Measurements from ENCODE around the gene NDRG3. TPM values are rescaled to one million over a fixed set of nuclear protein-coding genes. Genes with fewer than 3 reads are reported as not detected.

Gene NDRG3
- total and polyA plus RNA-seq, 2 of the 8 experiments (the other 6 are each of a cell fraction or from before 2014, with no cell fraction given) = 25.7 to 32.3 TPM

DNA sequence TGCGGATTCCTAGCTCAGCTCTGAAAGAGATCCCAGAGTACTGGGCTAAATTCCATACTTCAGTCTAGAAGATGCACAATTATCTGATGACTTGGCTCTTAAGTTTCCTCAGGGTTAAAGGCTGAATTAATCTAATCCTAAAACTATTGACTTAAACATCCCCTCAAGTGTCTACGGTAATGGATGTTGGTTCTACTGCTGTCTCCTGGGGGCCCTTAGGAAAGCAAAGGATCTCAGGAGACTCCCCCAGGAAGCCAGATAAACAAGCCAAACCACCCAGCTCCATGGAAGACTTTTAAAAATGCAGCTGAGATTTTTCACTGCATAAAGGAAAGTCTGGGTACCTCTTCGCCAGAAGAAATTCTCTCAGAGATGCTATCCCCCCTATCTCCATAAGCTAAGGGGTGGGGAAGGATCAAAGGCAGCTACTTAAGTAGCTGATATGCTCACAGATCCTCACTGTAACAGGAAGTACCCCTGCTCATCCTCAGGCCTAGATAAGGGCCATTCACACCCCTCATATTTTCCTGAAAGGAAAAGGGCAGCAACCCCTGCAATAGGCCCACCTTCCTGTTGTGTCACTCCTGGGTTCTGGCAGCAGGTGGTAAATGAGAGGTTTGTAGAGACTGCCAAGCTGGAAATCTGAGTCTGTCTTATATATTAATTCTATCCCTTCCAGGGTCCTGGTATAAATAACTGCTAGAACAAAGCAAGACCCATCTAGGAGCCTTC, 9.3 kb downstream of the NDRG3 start:
- H3K36me3 ChIP-seq (ENCODE audit: control insufficient read depth in 2 of 4, insufficient read depth in 4 of 4, low read length in 3 of 4) = no peaks in the 10 kb centered on the region
- peaks cover 0 to 13% (median 0%) of the 10 kb centered on the region in 4 experiments; a peak in 4 of 7 replicates for H3K4me1 ChIP-seq (replicated peaks in 1 of 4; ENCODE audit: control insufficient read depth in 3 of 4, insufficient read depth in 4 of 4, low read length in 3 of 4)
- H3K4me2 ChIP-seq (ENCODE audit: insufficient read depth in 1 of 2, low read depth in 2 of 2, low read length in 2 of 2) = no peak overlapping the region
- H4K20me1 ChIP-seq (replicated peaks in 1 of 2; ENCODE audit: control insufficient read depth in 1 of 2, insufficient read depth in 2 of 2, low read length in 2 of 2) = no peaks in the 10 kb centered on the region
- H3K79me2 ChIP-seq (ENCODE audit: control insufficient read depth in 1 of 2, insufficient read depth in 2 of 2, low read length in 2 of 2) = peaks cover 0 to 5% of the 10 kb centered on the region in 2 experiments; a peak in 1 of 4 replicates
- peaks cover 3% of the 10 kb centered on the region; the same call in 1 of the 2 replicates for H3K79me1 ChIP-seq (ENCODE audit: low read depth, low read length)
- no peak overlapping the region for H2BK20ac ChIP-seq (ENCODE audit: low read length)
- H2BK5ac ChIP-seq (ENCODE audit: low read depth, low read length) = no peak overlapping the region
- 90% methylated on average over 3 of the region's 3 CpGs; no CpG with 5 or more reads in 1 of the 2 experiments for WGBS, 2 experiments (ENCODE audit: extremely low coverage in 1 of 2, insufficient coverage in 1 of 2, insufficient read length in 1 of 2, insufficient replicate concordance in 2 of 2, low coverage in 1 of 2, low lambda C conversion rate in 2 of 2, missing lambda C conversion rate in 1 of 2)
- no peak overlapping the region for H2AFZ ChIP-seq (ENCODE audit: low read length)
- no peak overlapping the region for H3K23ac ChIP-seq (ENCODE audit: insufficient read length)
- H2BK12ac ChIP-seq (ENCODE audit: low read depth, low read length) = no peak overlapping the region
- no peak overlapping the region for H3K4ac ChIP-seq (replicated peaks; ENCODE audit: insufficient read length, low read depth, low read length)
- H2AK5ac ChIP-seq (ENCODE audit: low read depth, low read length) = 0 out of 2 replicates have a peak overlapping the region, but pooled peaks have one; percentile 11
- no peak overlapping the region for H3K18ac ChIP-seq (ENCODE audit: extremely low read depth, low read length)
- no peak overlapping the region for H3K4me3 ChIP-seq (ENCODE audit: extremely low read depth in 1 of 4, insufficient read depth in 2 of 4, low read depth in 3 of 4, low read length in 4 of 4)
- no peak overlapping the region for H4K8ac ChIP-seq (ENCODE audit: extremely low read depth, insufficient read depth, low read length)
- no peak overlapping the region for H3K9ac ChIP-seq (replicated peaks in 1 of 4; ENCODE audit: extremely low read depth in 1 of 4, low read depth in 3 of 4, low read length in 3 of 4)
- no peaks in the 10 kb centered on the region for H3K27me3 ChIP-seq (replicated peaks in 1 of 4; ENCODE audit: control insufficient read depth in 3 of 4, extremely low read depth in 1 of 4, insufficient read depth in 3 of 4, low read length in 3 of 4)
- H3K56ac ChIP-seq (replicated peaks; ENCODE audit: insufficient read length, low read depth, low read length) = no peak overlapping the region
- DNase-seq (ENCODE audit: low read depth in 1 of 2, low spot score in 2 of 2) (no peak), FAIRE-seq (no peak)
- POLR2A ChIA-PET (ENCODE audit: partially characterized antibody) = interaction anchor here (1.6 to 1.8 kb wide), 2 partner anchors 8 to 10 kb away, joined by 3 to 4 read pairs; partner anchors contain the start of gene NDRG3
- no peak overlapping the region for H3K27ac ChIP-seq (ENCODE audit: low read depth, low read length)
- no peak overlapping the region for H4K91ac ChIP-seq (replicated peaks; ENCODE audit: insufficient read length, low read length)
- no peak overlapping the region for H2BK15ac ChIP-seq (ENCODE audit: low read length)
- CTCF ChIA-PET (ENCODE audit: partially characterized antibody) = interaction anchor here (0.5 to 5.5 kb wide), 10 partner anchors 8 to 365 kb away, joined by 3 to 31 read pairs (median 4); partner anchors contain the start of genes DSN1 and NDRG3
- no peaks in the 10 kb centered on the region for H3K23me2 ChIP-seq (ENCODE audit: low read depth, low read length)
- H3K9me3 ChIP-seq (ENCODE audit: insufficient read depth in 2 of 2, low read depth in 1 of 2, low read length in 1 of 2) = no peaks in the 10 kb centered on the region
- no peak overlapping the region for H4K5ac ChIP-seq (ENCODE audit: insufficient read length, low read depth, low read length)
- H3K14ac ChIP-seq (ENCODE audit: insufficient read length) = no peak overlapping the region
- H2BK120ac ChIP-seq (replicated peaks; ENCODE audit: low read depth, low read length) = no peak overlapping the region
- TF ChIP-seq CBX8 (IDR thresholded peaks at IDR 0.05; ENCODE audit: borderline replicate concordance, low read depth, low read length) (no peak), CREB1 (IDR thresholded peaks at IDR 0.05) (no peak), SP2 (IDR thresholded peaks at IDR 0.05; ENCODE audit: low read length) (no peak), ZNF274 (IDR thresholded peaks at IDR 0.05; ENCODE audit: borderline replicate concordance, extremely low read depth, low read length) (no peak), RBBP5 (IDR thresholded peaks at IDR 0.05; ENCODE audit: borderline replicate concordance, low read depth, low read length) (no peak), ATF3 (IDR thresholded peaks at IDR 0.05; ENCODE audit: insufficient read depth, low read depth, low read length) (no peak), SP1 (IDR thresholded peaks at IDR 0.05; ENCODE audit: low read depth, low read length) (no peak), KDM4A (IDR thresholded peaks at IDR 0.05; ENCODE audit: low read depth, low read length, severe bottlenecking) (no peak), SP4 (IDR thresholded peaks at IDR 0.05; ENCODE audit: low read length) (no peak), KDM1A (IDR thresholded peaks at IDR 0.05; ENCODE audit: borderline replicate concordance, low read length) (no peak), PHF8 (conservative IDR thresholded peaks at IDR 0.05; ENCODE audit: low read depth, low read length) (no peak), POLR2A (IDR thresholded peaks at IDR 0.05; ENCODE audit: control extremely low read depth in 1 of 2, low read depth in 2 of 2, low read length in 2 of 2) (no peak), TAF7 (optimal IDR thresholded peaks at IDR 0.05; ENCODE audit: borderline replicate concordance, low read depth, low read length) (no peak)

Measured in H1 (cell line).